GM19035 (cell line): ENCODE results near the gene CTDP1.
"Not testable (repeated sequence)": the region's sequence is repeated elsewhere in the genome, so short reads cannot be mapped to it uniquely, and the experiment has no call there.

Experiments
- ATAC-seq: cut with Tn5 transposase; IDR thresholded peaks from one replicate; pipeline ENCODE4 v1.9.1; 2021; ENCODE audit not compliant: unreplicated experiment

Gene CTDP1

GRCh38 chr18:79681484-79682387 lies 2.1 kb downstream of the CTDP1 start:
- no peak for ATAC-seq

- no peak for ATAC-seq
These were observed 2.9 kb downstream of the CTDP1 start for GRCh38 chr18:79682481-79682880.

GRCh38 chr18:79682894-79683625 lies 3.5 kb downstream of the CTDP1 start:
- ATAC-seq = no peak

GRCh38 chr18:79683626-79684282 lies 4.2 kb downstream of the CTDP1 start:
- no peak for ATAC-seq

GRCh38 chr18:79684283-79684631 lies 4.7 kb downstream of the CTDP1 start:
- ATAC-seq = no peak

- no peak for ATAC-seq
These were observed 5.2 kb downstream of the CTDP1 start for GRCh38 chr18:79684787-79685186.

GRCh38 chr18:79685281-79685680 lies 5.7 kb downstream of the CTDP1 start:
- no peak for ATAC-seq

GRCh38 chr18:79685971-79686370 lies 6.4 kb downstream of the CTDP1 start:
- ATAC-seq = no peak

- ATAC-seq = no peak
These were observed 8.2 kb downstream of the CTDP1 start for GRCh38 chr18:79687806-79688205.

- ATAC-seq = no peak
These were observed 10.5 kb downstream of the CTDP1 start for GRCh38 chr18:79690071-79690470.

- ATAC-seq = no peak
These were observed 11.2 kb downstream of the CTDP1 start for GRCh38 chr18:79690586-79691482.

GRCh38 chr18:79692056-79692455 lies 12.5 kb downstream of the CTDP1 start:
- ATAC-seq = no peak

- no peak for ATAC-seq
These were observed 13.3 kb downstream of the CTDP1 start for GRCh38 chr18:79692886-79693285.

- ATAC-seq = no peak
These were observed 14.1 kb downstream of the CTDP1 start for GRCh38 chr18:79693561-79694205.

- not testable (repeated sequence) for ATAC-seq
These were observed 14.7 kb downstream of the CTDP1 start for GRCh38 chr18:79694206-79694894.

GRCh38 chr18:79694895-79695213 lies 15.3 kb downstream of the CTDP1 start:
- ATAC-seq = no peak

GRCh38 chr18:79695269-79695668 lies 15.7 kb downstream of the CTDP1 start:
- ATAC-seq = no peak

GRCh38 chr18:79695856-79696850 lies 16.6 kb downstream of the CTDP1 start:
- ATAC-seq = no peak

GRCh38 chr18:79697178-79697577 lies 17.6 kb downstream of the CTDP1 start:
- no peak for ATAC-seq
